HL-60 (cell line): ENCODE measurements around the gene FSIP1.

Source experiments
- DNase-seq, 2 experiments: peaks; one replicate each; pipeline ENCODE4 v3.0.0-alpha.2; 2010 to 2020; ENCODE audit warnings: low read depth in 1 of 2, low spot score in 1 of 2
- H3K27ac ChIP-seq: fragments of 250-450 bp; sonication (Bioruptor Pico); replicated peaks from 2 replicates; pipeline ENCODE4 v1.5.1; 2020; ENCODE audit warnings: mild to moderate bottlenecking, moderate library complexity
- H3K27me3 ChIP-seq: fragments of 250-450 bp; sonication (Bioruptor Pico); 2 replicates; pipeline ENCODE4 v1.5.1; 2021; ENCODE audit warnings: mild to moderate bottlenecking, moderate library complexity; ENCODE audit not compliant: insufficient read depth, poor library complexity, severe bottlenecking
- H3K4me3 ChIP-seq: replicated peaks from 2 replicates; pipeline ENCODE4 v1.5.1; 2011; ENCODE audit warnings: mild to moderate bottlenecking, control low read depth, low read length; ENCODE audit not compliant: insufficient read depth
- CTCF ChIP-seq: IDR thresholded peaks from one replicate; pipeline ENCODE4 v1.5.1; 2011; ENCODE audit warnings: low read length, control low read depth, inconsistent platforms; ENCODE audit not compliant: insufficient read depth
- GABPA ChIP-seq: IDR thresholded peaks from 2 replicates; pipeline ENCODE4 v1.6.1; 2012; ENCODE audit warnings: low read depth
- POLR2AphosphoS5 ChIP-seq: IDR thresholded peaks from 2 replicates; pipeline ENCODE4 v1.6.1; 2012; ENCODE audit warnings: low read depth
- REST ChIP-seq: IDR thresholded peaks from 2 replicates; pipeline ENCODE4 v1.6.1; 2012; ENCODE audit warnings: low read depth; ENCODE audit not compliant: insufficient replicate concordance
- SPI1 ChIP-seq: IDR thresholded peaks from 2 replicates; pipeline ENCODE4 v1.6.1; 2012; ENCODE audit warnings: low read depth, mild to moderate bottlenecking, borderline replicate concordance

The FSIP1 gene

GRCh38 chr15:39680868-39681267, 101.8 kb downstream of the FSIP1 start:
- no peak overlapping the region for H3K27ac ChIP-seq
- no peak overlapping the region for H3K4me3 ChIP-seq
- H3K27me3 ChIP-seq, result no peaks in the 10 kb centered on the region
- no peak for TF ChIP-seq CTCF
- no peak for TF ChIP-seq POLR2AphosphoS5
- no peak for TF ChIP-seq GABPA
- TF ChIP-seq REST, result no peak
- TF ChIP-seq SPI1, result no peak
- no peak for DNase-seq

GRCh38 chr15:39672666-39673065, 110.0 kb downstream of the FSIP1 start:
- DNase-seq, result no peak
- Histone ChIP-seq H3K4me3 (no peak overlapping the region), H3K27ac (no peak overlapping the region), H3K27me3 (no peaks in the 10 kb centered on the region)
- no peak for TF ChIP-seq GABPA
- TF ChIP-seq POLR2AphosphoS5, result no peak
- TF ChIP-seq CTCF, result no peak
- no peak for TF ChIP-seq SPI1
- TF ChIP-seq REST, result no peak

- no peak for DNase-seq
- Histone ChIP-seq H3K27me3 (no peaks in the 10 kb centered on the region), H3K4me3 (no peak overlapping the region), H3K27ac (no peak overlapping the region)
- TF ChIP-seq REST (no peak), GABPA (no peak)
Measured at GRCh38 chr15:39672184-39672583, 110.5 kb downstream of the FSIP1 start.

GRCh38 chr15:39670687-39671086, 112.0 kb downstream of the FSIP1 start:
- Histone ChIP-seq H3K27me3 (no peaks in the 10 kb centered on the region), H3K27ac (no peak overlapping the region), H3K4me3 (no peak overlapping the region)
- no peak for DNase-seq
- TF ChIP-seq CTCF (no peak), SPI1 (no peak), REST (no peak), GABPA (no peak), POLR2AphosphoS5 (no peak)
